ENCODE results near the gene GNA12.
"Not testable (repeated sequence)": the region's sequence is repeated elsewhere in the genome, so short reads cannot be mapped to it uniquely, and the experiment has no call there.

GNA12 gene

GRCh38 chr7:2708547-2709310, 135.4 kb downstream of the GNA12 start:
- no peak for DNase-seq

GRCh38 chr7:2708041-2708440, 136.1 kb downstream of the GNA12 start:
- DNase-seq = no peak

- DNase-seq = no peak
Measured at GRCh38 chr7:2707481-2707880, 136.6 kb downstream of the GNA12 start.

- no peak for DNase-seq
Measured at GRCh38 chr7:2706685-2707126, 137.4 kb downstream of the GNA12 start.

- no peak for DNase-seq
Measured at GRCh38 chr7:2705371-2706096, 138.6 kb downstream of the GNA12 start.

DNA sequence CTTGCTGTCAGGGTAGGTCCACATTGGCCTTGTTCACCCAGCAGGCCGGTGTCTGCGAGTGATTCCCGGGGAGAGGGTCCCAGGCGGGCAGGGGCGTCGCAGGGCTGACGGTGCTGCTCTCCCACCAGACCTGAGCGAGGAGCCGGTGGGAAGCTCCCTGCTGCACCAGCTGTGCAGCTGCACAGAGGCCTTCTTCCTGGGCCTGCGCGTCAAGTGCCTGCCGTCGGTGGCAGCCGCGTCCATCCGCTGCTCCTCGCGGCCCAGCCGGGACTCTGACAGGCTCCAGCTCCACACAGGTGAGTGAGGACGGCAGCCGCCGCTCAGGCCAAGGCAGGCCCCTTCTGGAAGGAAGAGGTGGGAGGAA, 141.5 kb downstream of the GNA12 start:
- DNase-seq = peak in 1 of 2 experiments; percentile 12

- no peak for DNase-seq
Measured at GRCh38 chr7:2701832-2702593, 142.1 kb downstream of the GNA12 start.

- no peak for DNase-seq
Measured at GRCh38 chr7:2701424-2701823, 142.7 kb downstream of the GNA12 start.

GRCh38 chr7:2700141-2700850, 143.8 kb downstream of the GNA12 start:
- DNase-seq = no peak

- peak in 1 of 2 experiments; percentile 9 for DNase-seq
Measured at GRCh38 chr7:2699289-2699620, 144.9 kb downstream of the GNA12 start.

- no peak for DNase-seq
Measured at GRCh38 chr7:2698581-2699288, 145.4 kb downstream of the GNA12 start.

- DNase-seq = not testable (repeated sequence)
Measured at GRCh38 chr7:2694122-2694436, 150.0 kb downstream of the GNA12 start.

DNA sequence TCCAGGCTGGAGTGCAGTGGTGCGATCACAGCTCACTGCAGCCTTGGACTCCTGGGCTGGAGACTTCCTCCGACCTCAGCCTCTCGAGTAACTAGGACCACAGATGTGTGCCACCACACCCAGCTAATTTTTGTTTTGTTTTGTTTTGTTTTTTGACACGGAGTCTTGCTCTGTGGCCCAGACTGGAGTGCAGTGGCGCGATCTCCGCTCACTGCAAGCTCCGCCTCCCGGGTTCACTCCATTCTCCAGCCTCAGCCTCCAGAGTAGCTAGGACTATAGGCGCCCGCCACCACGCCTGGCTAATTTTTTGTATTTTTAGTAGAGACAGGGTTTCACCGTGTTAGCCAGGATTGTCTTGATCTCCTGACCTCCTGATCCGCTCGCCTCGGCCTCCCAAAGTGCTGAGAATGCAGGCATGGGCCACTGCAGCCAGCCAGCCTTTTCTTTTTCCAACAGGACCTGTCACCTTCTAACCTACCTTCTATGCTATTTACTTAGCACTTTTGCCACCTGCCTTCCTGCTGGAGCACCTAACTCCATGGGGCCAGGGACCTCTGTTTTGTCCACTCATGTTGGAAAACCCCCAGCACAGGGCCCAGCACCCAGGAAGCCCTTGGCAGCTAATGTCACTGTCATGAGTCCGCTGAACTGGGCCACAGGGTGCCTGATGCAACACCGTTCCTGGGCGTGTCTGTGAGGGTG, 150.5 kb downstream of the GNA12 start:
- not testable (repeated sequence) for DNase-seq

DNA sequence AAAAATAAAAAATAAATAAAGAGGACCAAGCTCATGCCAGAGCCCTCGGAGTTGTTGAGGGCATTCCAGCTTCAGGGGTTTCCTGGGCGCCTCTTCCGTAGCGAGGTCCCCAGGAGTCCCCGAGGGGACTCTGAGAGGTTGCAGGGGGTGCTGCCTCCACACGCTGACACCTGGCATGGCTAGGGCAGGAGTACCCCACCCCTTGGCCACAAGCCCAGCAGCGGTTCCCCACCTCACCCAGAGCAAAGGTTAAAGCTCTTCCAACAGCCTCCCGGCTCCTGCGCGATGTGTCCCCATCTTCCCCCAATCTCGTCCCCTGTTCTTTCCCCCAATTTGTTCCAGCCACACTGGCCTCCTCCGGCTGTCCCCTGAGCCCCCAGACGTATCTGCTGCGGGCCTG, 151.6 kb downstream of the GNA12 start:
- no peak for DNase-seq

DNA sequence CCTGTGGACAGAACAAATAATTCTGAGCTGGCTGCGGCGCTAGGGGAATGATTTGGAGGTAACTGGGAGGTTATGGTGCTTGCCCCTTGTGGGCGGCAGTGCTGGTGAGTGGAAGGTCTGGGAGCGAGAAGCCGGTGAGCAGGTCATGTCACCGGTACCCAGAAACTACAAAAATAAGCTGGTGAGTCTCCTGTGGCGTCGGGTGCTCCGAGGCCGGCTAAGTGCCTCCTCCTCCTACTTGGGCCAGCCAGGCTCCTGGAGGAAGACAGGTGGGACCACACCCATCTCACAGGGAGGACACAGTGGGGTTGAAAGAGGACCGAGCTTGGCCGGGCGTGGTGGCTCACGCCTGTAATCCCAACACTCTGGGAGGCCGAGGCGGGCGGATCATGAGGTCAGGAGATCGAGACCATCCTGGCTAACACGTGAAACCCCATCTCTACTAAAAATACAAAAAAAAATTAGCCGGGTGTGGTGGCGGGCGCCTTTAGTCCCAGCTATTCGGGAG, 152.1 kb downstream of the GNA12 start:
- not testable (repeated sequence) for DNase-seq

GRCh38 chr7:2691011-2691707, 152.9 kb downstream of the GNA12 start:
- no peak for DNase-seq

GRCh38 chr7:2689951-2690705, 154.0 kb downstream of the GNA12 start:
- no peak for DNase-seq

- DNase-seq = no peak
Measured at GRCh38 chr7:2689343-2689847, 154.7 kb downstream of the GNA12 start.

GRCh38 chr7:2688409-2689342, 155.4 kb downstream of the GNA12 start:
- peak in 1 of 2 experiments; percentile 26 for DNase-seq

Measured in NCI-H524 (cell line).